ENCODE measurements around the gene PRELP.

DNA sequence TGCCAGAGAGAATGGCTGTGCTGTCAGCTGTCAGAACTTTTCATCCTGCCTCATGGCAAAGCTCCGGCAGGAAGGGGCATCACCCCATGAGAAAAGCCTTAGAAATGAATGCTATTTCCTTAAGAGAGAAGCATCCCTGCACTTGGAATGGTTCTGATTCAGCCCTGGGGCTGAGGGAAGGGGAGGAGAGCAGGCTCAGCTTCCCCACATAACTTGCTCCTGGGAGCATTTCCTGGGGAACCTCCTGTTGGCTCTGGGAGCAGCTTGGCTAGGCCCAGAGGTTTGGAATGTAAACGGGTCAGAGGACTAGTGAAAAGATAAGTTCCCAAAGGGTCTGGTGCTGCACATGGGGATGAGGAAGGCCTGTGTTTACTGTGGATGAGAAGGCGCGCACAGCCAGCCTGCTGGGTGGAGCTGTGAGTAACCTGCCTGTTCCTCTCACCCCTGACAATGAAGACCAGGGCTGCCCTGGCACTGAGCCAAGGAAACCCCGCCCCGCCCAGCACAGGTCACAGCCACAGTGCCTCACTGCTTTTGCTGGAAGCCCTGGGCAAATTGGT, 5.0 kb downstream of the PRELP start:
- TF ChIP-seq CTCF (conservative IDR thresholded peaks at IDR 0.05; ENCODE audit: low read depth, low read length) (no peak), EZH2 (IDR thresholded peaks at IDR 0.05; ENCODE audit: low read length, unreplicated experiment) (no peak), EZH2phosphoT487 (IDR thresholded peaks at IDR 0.05; ENCODE audit: borderline replicate concordance, low read length) (no peak)
